Panc1 (cell line): ENCODE measurements around the gene AMPH.

ENCODE experiments used
- CTCF ChIP-seq: fragments of 450-650 bp; IDR thresholded peaks from 2 replicates; pipeline ENCODE4 v1.5.1; 2017; ENCODE audit warnings: mild to moderate bottlenecking
- POLR2AphosphoS5 ChIP-seq: IDR thresholded peaks from 2 replicates; pipeline ENCODE4 v1.6.1; 2012; ENCODE audit warnings: mild to moderate bottlenecking, low read depth, low read length, moderate library complexity
- REST ChIP-seq, 2 experiments: IDR thresholded peaks; 2 replicates each; pipeline ENCODE4 v1.6.1; 2011 to 2012; ENCODE audit warnings: low read depth in 2 of 2, control low read depth in 1 of 2, low read length in 1 of 2, mild to moderate bottlenecking in 1 of 2, moderate library complexity in 1 of 2; ENCODE audit not compliant: insufficient read depth in 1 of 2
- SIN3A ChIP-seq: IDR thresholded peaks from 2 replicates; pipeline ENCODE4 v1.6.1; 2012; ENCODE audit warnings: low read depth, mild to moderate bottlenecking, low read length, moderate library complexity, borderline replicate concordance; ENCODE audit not compliant: insufficient read depth
- TCF7L2 ChIP-seq: IDR thresholded peaks from 2 replicates; pipeline ENCODE4 v1.6.1; 2011; ENCODE audit warnings: mild to moderate bottlenecking, low read depth, low read length, inconsistent platforms

DNA sequence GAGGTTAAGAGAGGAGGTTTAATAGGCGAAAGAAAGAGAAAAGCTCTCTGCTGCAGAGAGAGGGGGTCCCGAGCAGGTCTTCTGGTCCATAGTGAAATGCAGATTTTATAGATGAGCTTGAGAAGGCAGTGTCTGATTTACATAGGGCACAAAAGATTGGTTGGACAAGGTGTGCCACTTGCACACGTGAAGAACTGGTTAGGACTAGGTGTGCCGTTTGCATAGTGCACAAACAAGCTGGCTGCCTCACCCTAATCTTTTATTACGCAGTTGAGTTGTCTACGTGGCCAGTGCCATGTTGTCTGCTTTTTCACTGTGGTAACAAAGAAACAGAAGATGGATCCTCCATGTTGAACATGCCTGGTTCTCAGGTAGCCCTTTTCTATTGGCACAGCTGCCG, 82.6 kb downstream of the AMPH start:
- TF ChIP-seq CTCF (no peak), POLR2AphosphoS5 (no peak), TCF7L2 (no peak), REST (IDR thresholded peaks at IDR 0.05; ENCODE audit: insufficient read depth in 1 of 2, low read depth in 2 of 2, low read length in 1 of 2) (no peak), SIN3A (no peak)
